GM10266 (cell line): ENCODE data around the gene RANBP9.
A peak's percentile ranks its signal among the peaks of the same experiment; 100 is the strongest.

Source experiments
- DNase-seq: peaks from one replicate; pipeline ENCODE4 v3.0.0; 2012; ENCODE audit errors: extremely low spot score
- CTCF ChIP-seq: IDR thresholded peaks from 2 replicates; pipeline ENCODE4 v1.5.1; 2012; ENCODE audit warnings: mild to moderate bottlenecking, low read depth; ENCODE audit not compliant: control insufficient read depth, insufficient read depth; ENCODE audit errors: missing control alignments

The RANBP9 gene

GRCh38 chr6:13577926-13578325 is 133.7 kb downstream of the RANBP9 start:
- no peak for DNase-seq
- no peak for TF ChIP-seq CTCF

GRCh38 chr6:13576017-13576416 is 135.6 kb downstream of the RANBP9 start:
- DNase-seq, result no peak
- TF ChIP-seq CTCF, result no peak

- TF ChIP-seq CTCF, result peak; percentile 64
- no peak for DNase-seq
These were observed 136.3 kb downstream of the RANBP9 start for GRCh38 chr6:13575377-13575775.

GRCh38 chr6:13574571-13575376 is 136.9 kb downstream of the RANBP9 start, which contains the start of gene SIRT5:
Gene SIRT5, plus strand, starts transcription at chr6:13574601. Its CDS starts 9,510 bp downstream, at chr6:13584111.
- DNase-seq, result peak; percentile 82
- no peak for TF ChIP-seq CTCF

- DNase-seq, result peak; percentile 95
- TF ChIP-seq CTCF, result peak; percentile 45
These were observed 137.5 kb downstream of the RANBP9 start for GRCh38 chr6:13574149-13574570.

- DNase-seq, result peak; percentile 27
- TF ChIP-seq CTCF, result no peak
These were observed 137.9 kb downstream of the RANBP9 start for GRCh38 chr6:13573669-13574110.

- no peak for DNase-seq
- no peak for TF ChIP-seq CTCF
These were observed 138.5 kb downstream of the RANBP9 start for GRCh38 chr6:13572951-13573654.
